Measurements from ENCODE around the gene RSRP1. TPM values are rescaled to one million over a fixed set of nuclear protein-coding genes. Genes with fewer than 3 reads are reported as not detected.

Gene RSRP1
- total and polyA plus RNA-seq, 2 experiments from 2014 or later, result 113 to 138 TPM

GRCh38 chr1:25220666-25221065 lies 26.6 kb downstream of the RSRP1 start:
- no peaks in the 10 kb centered on the region; the same call in 1 of the 2 replicates for H3F3A ChIP-seq (ENCODE audit: insufficient read depth)

GRCh38 chr1:25219661-25220251 lies 27.5 kb downstream of the RSRP1 start:
- Histone ChIP-seq H3K4me1 (ENCODE audit: insufficient read depth) (no peaks in the 10 kb centered on the region), H3K27ac (no peak overlapping the region), H2AFZ (no peak overlapping the region), H3K9ac (no peak overlapping the region), H3K79me2 (ENCODE audit: insufficient read depth) (no peaks in the 10 kb centered on the region), H3K9me2 (ENCODE audit: insufficient read depth) (no peaks in the 10 kb centered on the region), H3K4me3 (no peak overlapping the region), H4K20me1 (ENCODE audit: insufficient read depth) (no peaks in the 10 kb centered on the region), H3K4me2 (ENCODE audit: unreplicated experiment) (no peak overlapping the region), H3K27me3 (replicated peaks; ENCODE audit: insufficient read depth) (no peaks in the 10 kb centered on the region), H3K36me3 (ENCODE audit: low read depth) (peaks cover 37% of the 10 kb centered on the region), H3K9me3 (ENCODE audit: low read depth) (no peaks in the 10 kb centered on the region), H3F3A (ENCODE audit: insufficient read depth) (no peaks in the 10 kb centered on the region; the same call in 1 of the 2 replicates)
- no peak for DNase-seq
- 93 to 95% methylated on average over 9 of the region's 9 CpGs for WGBS, 2 experiments (ENCODE audit: low coverage in 1 of 2, low lambda C conversion rate in 2 of 2, missing lambda C conversion rate in 2 of 2)
- TF ChIP-seq EZH2 (IDR thresholded peaks at IDR 0.05; ENCODE audit: insufficient read depth, poor library complexity, severe bottlenecking), result no peak
- TF ChIP-seq EZH2phosphoT487 (IDR thresholded peaks at IDR 0.05; ENCODE audit: insufficient read depth, low read depth), result no peak
- in situ Hi-C loops (cut with MboI), result no loop called here

More at GRCh38 chr1:25220666-25221065, 26.6 kb downstream of the RSRP1 start:
- Histone ChIP-seq H3K4me3 (no peak overlapping the region), H4K20me1 (ENCODE audit: insufficient read depth) (no peaks in the 10 kb centered on the region), H3K4me1 (ENCODE audit: insufficient read depth) (no peaks in the 10 kb centered on the region), H3K9me3 (ENCODE audit: low read depth) (no peaks in the 10 kb centered on the region), H3K36me3 (ENCODE audit: low read depth) (peaks cover 42% of the 10 kb centered on the region), H3K27ac (no peak overlapping the region), H3K9ac (no peak overlapping the region), H3K9me2 (ENCODE audit: insufficient read depth) (no peaks in the 10 kb centered on the region), H3K79me2 (ENCODE audit: insufficient read depth) (no peaks in the 10 kb centered on the region), H3K27me3 (replicated peaks; ENCODE audit: insufficient read depth) (no peaks in the 10 kb centered on the region), H3K4me2 (ENCODE audit: unreplicated experiment) (no peak overlapping the region), H2AFZ (no peak overlapping the region)
- in situ Hi-C loops (cut with MboI), result no loop called here
- TF ChIP-seq EZH2phosphoT487 (IDR thresholded peaks at IDR 0.05; ENCODE audit: insufficient read depth, low read depth) (no peak), EZH2 (IDR thresholded peaks at IDR 0.05; ENCODE audit: insufficient read depth, poor library complexity, severe bottlenecking) (no peak)
- DNase-seq, result no peak
- WGBS, 2 experiments (ENCODE audit: low coverage in 1 of 2, low lambda C conversion rate in 2 of 2, missing lambda C conversion rate in 2 of 2), result 94 to 96% methylated on average over 3 of the region's 3 CpGs

GRCh38 chr1:25217598-25218232 lies 29.5 kb downstream of the RSRP1 start:
- Histone ChIP-seq H4K20me1 (ENCODE audit: insufficient read depth) (no peaks in the 10 kb centered on the region), H3K9ac (no peak overlapping the region), H3F3A (ENCODE audit: insufficient read depth) (no peaks in the 10 kb centered on the region; the same call in 1 of the 2 replicates), H3K4me3 (no peak overlapping the region), H3K36me3 (ENCODE audit: low read depth) (peaks cover 17% of the 10 kb centered on the region), H3K9me3 (ENCODE audit: low read depth) (no peaks in the 10 kb centered on the region), H3K27ac (no peak overlapping the region), H3K27me3 (replicated peaks; ENCODE audit: insufficient read depth) (no peaks in the 10 kb centered on the region), H3K9me2 (ENCODE audit: insufficient read depth) (no peaks in the 10 kb centered on the region), H3K4me2 (ENCODE audit: unreplicated experiment) (no peak overlapping the region), H3K4me1 (ENCODE audit: insufficient read depth) (no peaks in the 10 kb centered on the region), H2AFZ (no peak overlapping the region), H3K79me2 (ENCODE audit: insufficient read depth) (no peaks in the 10 kb centered on the region)
- no peak for TF ChIP-seq EZH2 (IDR thresholded peaks at IDR 0.05; ENCODE audit: insufficient read depth, poor library complexity, severe bottlenecking)
- no peak for TF ChIP-seq EZH2phosphoT487 (IDR thresholded peaks at IDR 0.05; ENCODE audit: insufficient read depth, low read depth)
- in situ Hi-C loops (cut with MboI), result no loop called here
- DNase-seq, result no peak
- 49 to 53% methylated on average over 8 of the region's 8 CpGs for WGBS, 2 experiments (ENCODE audit: low coverage in 1 of 2, low lambda C conversion rate in 2 of 2, missing lambda C conversion rate in 2 of 2)

GRCh38 chr1:25217015-25217414 lies 30.2 kb downstream of the RSRP1 start:
- Histone ChIP-seq H3K27me3 (replicated peaks; ENCODE audit: insufficient read depth) (no peaks in the 10 kb centered on the region), H3K9me2 (ENCODE audit: insufficient read depth) (no peaks in the 10 kb centered on the region), H3K9ac (no peak overlapping the region), H3K36me3 (ENCODE audit: low read depth) (peaks cover 10% of the 10 kb centered on the region), H4K20me1 (ENCODE audit: insufficient read depth) (no peaks in the 10 kb centered on the region), H3K9me3 (ENCODE audit: low read depth) (no peaks in the 10 kb centered on the region), H3F3A (ENCODE audit: insufficient read depth) (no peaks in the 10 kb centered on the region; the same call in 1 of the 2 replicates), H3K4me1 (ENCODE audit: insufficient read depth) (no peaks in the 10 kb centered on the region), H3K79me2 (ENCODE audit: insufficient read depth) (no peaks in the 10 kb centered on the region), H3K27ac (no peak overlapping the region), H3K4me3 (no peak overlapping the region), H3K4me2 (ENCODE audit: unreplicated experiment) (no peak overlapping the region), H2AFZ (no peak overlapping the region)
- 81 to 89% methylated on average over 3 of the region's 3 CpGs for WGBS, 2 experiments (ENCODE audit: low coverage in 1 of 2, low lambda C conversion rate in 2 of 2, missing lambda C conversion rate in 2 of 2)
- TF ChIP-seq EZH2 (IDR thresholded peaks at IDR 0.05; ENCODE audit: insufficient read depth, poor library complexity, severe bottlenecking) (no peak), EZH2phosphoT487 (IDR thresholded peaks at IDR 0.05; ENCODE audit: insufficient read depth, low read depth) (no peak)
- in situ Hi-C loops (cut with MboI), result no loop called here
- no peak for DNase-seq
